Bronchial epithelial cell (primary cell): Measurements from ENCODE around the gene PRIM2. TPM values are rescaled to one million over a fixed set of nuclear protein-coding genes. Genes with fewer than 3 reads are reported as not detected.
A peak's percentile ranks its signal among the peaks of the same experiment; 100 is the strongest.
"Not testable (repeated sequence)": the region's sequence is repeated elsewhere in the genome, so short reads cannot be mapped to it uniquely, and the experiment has no call there.

ENCODE experiments used
- DNase-seq: peaks from one replicate; pipeline ENCODE4 v3.0.0-alpha.2; 2010; ENCODE audit warnings: low read depth
- FAIRE-seq: peaks from 2 replicates; lab custom pipeline; 2011; peaks lifted over from hg19 to GRCh38; lab: Jason Lieb, UNC
- H3K27me3 ChIP-seq: 2 replicates; pipeline ENCODE4 v1.5.1; 2011; ENCODE audit warnings: low read length; ENCODE audit not compliant: control insufficient read depth, insufficient read depth
- H3K36me3 ChIP-seq: 2 replicates; pipeline ENCODE4 v1.5.1; 2011; ENCODE audit warnings: low read length; ENCODE audit not compliant: control insufficient read depth, insufficient read depth
- H3K4me3 ChIP-seq: 2 replicates; pipeline ENCODE4 v1.5.1; 2011; ENCODE audit warnings: mild to moderate bottlenecking, low read depth, low read length, control low read depth
- total RNA-seq: library from RNA; depleted of rRNA; stranded (reverse); fragments of >200 nt; gene quantifications from 2 replicates; pipeline ENCODE4 v1.2.1, GENCODE V29; 2014
- TF ChIP-seq, protein P1 (sequence below): IDR thresholded peaks from 2 replicates; pipeline ENCODE4 v1.5.1; 2011; ENCODE audit warnings: mild to moderate bottlenecking, moderate library complexity, low read length, control low read depth, inconsistent platforms; ENCODE audit not compliant: insufficient read depth, severe bottlenecking

PRIM2 gene
- total RNA-seq, 1 donor from 2014 or later, result 14.7 TPM

DNA sequence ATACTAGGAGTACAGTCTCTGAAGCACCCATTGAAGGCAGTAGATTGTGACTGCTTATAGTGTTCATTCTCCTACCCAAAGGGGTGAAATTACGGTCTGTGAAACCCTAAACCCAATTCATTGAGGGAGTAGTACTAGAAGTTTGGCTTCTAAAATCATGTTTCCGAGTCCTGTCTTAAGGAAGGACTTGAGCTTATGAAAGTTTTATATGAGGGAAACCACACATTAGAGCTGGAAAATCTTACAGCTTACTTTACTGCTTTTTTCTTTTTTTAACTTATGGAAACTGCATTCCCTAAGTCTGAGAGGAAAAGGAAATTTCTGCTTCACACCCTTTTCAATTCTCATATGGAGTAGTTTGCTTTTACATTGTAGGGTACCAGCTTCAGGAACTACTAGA, 38.4 kb upstream of the PRIM2 start:
- Histone ChIP-seq H3K4me3 (no peak overlapping the region), H3K27me3 (no peaks in the 10 kb centered on the region), H3K36me3 (no peaks in the 10 kb centered on the region)
- FAIRE-seq (no peak), DNase-seq (no peak)
- TF ChIP-seq, protein P1, sequence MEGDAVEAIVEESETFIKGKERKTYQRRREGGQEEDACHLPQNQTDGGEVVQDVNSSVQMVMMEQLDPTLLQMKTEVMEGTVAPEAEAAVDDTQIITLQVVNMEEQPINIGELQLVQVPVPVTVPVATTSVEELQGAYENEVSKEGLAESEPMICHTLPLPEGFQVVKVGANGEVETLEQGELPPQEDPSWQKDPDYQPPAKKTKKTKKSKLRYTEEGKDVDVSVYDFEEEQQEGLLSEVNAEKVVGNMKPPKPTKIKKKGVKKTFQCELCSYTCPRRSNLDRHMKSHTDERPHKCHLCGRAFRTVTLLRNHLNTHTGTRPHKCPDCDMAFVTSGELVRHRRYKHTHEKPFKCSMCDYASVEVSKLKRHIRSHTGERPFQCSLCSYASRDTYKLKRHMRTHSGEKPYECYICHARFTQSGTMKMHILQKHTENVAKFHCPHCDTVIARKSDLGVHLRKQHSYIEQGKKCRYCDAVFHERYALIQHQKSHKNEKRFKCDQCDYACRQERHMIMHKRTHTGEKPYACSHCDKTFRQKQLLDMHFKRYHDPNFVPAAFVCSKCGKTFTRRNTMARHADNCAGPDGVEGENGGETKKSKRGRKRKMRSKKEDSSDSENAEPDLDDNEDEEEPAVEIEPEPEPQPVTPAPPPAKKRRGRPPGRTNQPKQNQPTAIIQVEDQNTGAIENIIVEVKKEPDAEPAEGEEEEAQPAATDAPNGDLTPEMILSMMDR, result no peak

DNA sequence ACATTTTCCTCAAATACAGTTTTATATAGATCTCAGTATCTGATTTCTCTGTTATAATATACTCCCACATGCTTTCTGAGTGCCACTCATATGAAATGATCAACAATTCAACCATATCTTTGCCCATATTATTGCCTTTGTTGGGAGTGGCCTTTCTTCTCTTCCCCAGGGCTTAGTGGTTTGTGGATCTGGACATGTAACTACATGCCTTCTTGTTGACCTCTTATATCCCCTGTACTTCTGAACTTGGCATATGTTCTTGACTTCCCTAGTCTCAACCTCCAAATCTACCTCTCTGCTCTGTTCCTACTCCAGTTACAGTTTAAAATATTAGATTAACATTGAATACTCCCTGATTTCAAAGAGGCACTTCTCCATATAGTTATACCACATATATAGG, 34.3 kb upstream of the PRIM2 start:
- no peak overlapping the region for H3K4me3 ChIP-seq
- DNase-seq (peak; percentile 81), FAIRE-seq (no peak)
- H3K36me3 ChIP-seq, result no peaks in the 10 kb centered on the region
- TF ChIP-seq, protein P1, result no peak
- H3K27me3 ChIP-seq, result no peaks in the 10 kb centered on the region

DNA sequence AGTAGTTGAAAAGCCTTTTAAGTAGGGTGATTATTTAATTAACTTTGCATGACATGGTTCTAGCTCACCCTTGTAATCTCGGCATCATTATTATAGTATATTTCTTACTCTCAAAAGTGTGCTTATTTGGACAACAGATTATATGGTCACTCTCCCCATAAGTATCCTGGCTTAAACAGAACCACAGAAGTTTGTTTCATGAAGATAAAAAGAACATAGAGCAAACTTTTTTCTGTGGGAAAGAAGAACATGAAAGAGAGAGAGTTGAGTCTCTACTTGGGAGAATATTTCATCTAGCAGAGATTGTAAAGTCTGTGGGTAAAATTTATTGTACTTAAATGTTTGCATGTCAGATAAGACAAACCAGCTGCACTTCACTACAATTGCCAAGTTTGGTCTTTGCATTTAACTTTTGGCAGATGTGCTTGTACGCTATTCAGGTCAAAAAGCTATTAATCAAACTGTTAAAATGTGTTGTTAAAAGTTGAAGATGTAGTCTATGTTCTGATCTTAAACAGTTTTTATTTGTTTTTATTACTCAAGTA, 33.4 kb upstream of the PRIM2 start:
- no peak for DNase-seq
- FAIRE-seq, result no peak
- H3K36me3 ChIP-seq, result no peaks in the 10 kb centered on the region
- no peak overlapping the region for H3K4me3 ChIP-seq
- TF ChIP-seq, protein P1, result no peak
- no peaks in the 10 kb centered on the region for H3K27me3 ChIP-seq

DNA sequence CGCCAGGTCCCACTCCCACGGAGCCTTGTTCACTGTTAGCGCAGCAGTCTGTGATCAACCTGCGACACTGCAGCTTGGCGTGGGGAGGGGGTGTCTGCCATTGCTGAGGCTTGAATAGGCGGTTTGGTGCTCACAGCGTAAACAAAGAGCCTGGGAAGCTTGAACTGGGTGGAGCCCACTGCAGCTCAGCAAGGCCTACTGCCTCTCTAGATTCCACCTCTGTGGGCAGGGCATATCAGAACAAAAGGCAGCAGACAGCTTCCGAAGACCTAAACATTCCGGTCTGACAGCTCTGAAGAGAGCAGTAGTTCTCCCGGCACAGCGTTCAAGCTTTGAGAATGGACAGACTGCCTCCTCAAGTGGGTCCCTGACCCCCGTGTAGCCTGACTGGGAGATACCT, 29.3 kb upstream of the PRIM2 start:
- not testable (repeated sequence) for FAIRE-seq, H3K27me3 ChIP-seq, H3K4me3 ChIP-seq, H3K36me3 ChIP-seq
- DNase-seq, result peak; percentile 65

DNA sequence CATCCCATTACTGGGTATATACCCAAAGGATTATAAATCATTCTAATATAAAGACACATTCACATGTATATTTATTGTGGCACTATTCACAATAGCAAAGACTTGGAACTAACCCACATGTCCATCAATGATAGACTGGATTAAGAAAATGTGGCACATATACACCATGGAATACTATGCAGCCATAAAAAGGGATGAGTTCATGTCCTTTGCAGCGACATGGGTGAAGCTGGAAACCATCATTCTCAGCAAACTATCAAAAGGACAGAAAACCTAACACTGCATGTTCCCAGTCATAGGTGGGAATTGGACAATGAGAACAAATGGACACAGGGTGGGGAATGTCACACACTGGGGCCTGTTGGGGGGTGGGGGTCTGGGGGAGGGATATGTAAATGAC, 24.0 kb upstream of the PRIM2 start:
- not testable (repeated sequence) for DNase-seq, FAIRE-seq, H3K36me3 ChIP-seq, H3K4me3 ChIP-seq, H3K27me3 ChIP-seq

DNA sequence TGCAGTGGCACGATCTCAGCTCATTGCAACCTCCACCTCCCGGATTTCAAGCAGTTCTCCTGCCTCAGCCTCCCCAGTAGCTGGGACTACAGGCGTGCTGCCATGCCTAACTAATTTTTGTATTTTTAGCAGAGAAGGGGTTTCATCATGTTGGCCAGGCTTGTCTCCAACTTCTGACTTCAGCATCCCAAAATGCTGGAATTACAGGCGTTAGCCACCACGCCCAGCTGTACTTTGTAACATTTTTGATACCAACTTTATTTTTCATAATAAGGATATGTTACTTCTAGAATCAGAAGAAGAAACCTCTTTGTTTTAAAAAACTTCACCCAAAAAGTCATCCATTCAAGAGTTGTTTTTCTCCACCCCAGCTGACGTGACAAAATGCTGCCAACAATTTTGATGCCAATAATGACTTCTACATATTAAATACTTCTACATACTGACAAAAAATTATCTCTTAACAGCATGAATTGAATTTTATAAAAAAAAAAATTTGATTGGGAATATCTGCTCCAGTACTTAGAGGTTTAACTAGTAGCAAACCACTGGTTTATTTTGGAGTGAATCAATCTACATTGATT, 22.5 kb upstream of the PRIM2 start:
- TF ChIP-seq, protein P1, result no peak
- DNase-seq (no peak), FAIRE-seq (no peak)
- Histone ChIP-seq H3K4me3 (no peak overlapping the region), H3K27me3 (no peaks in the 10 kb centered on the region), H3K36me3 (no peaks in the 10 kb centered on the region)

DNA sequence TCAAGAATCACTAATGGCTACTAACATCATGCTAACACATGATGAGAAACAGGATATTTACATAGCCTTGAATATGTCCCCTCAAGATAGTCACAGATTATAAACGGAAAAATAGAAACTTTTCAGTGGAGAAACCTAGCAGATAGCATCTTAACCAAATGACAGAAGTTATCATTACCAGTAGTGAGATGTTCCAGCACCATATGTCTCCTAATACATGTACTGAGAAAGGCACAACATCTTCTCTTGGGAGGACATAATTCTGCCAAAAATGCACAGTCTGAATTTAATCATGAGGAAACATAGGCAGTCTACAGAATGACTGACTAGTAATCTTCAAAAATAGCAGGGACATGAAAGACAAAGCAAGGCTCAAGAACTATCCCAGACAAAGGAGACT, 19.9 kb upstream of the PRIM2 start:
- H3K27me3 ChIP-seq, result no peaks in the 10 kb centered on the region
- no peak for FAIRE-seq
- no peak for DNase-seq
- no peak overlapping the region for H3K4me3 ChIP-seq
- TF ChIP-seq, protein P1, result no peak
- H3K36me3 ChIP-seq, result no peaks in the 10 kb centered on the region
